Ishikawa (cell line): Measurements from ENCODE around the gene MAGED1.

Experiments
- CREB1 ChIP-seq: IDR thresholded peaks from 2 replicates; pipeline ENCODE4 v1.6.1; 2012; ENCODE audit warnings: low read depth
- EGR1 ChIP-seq: IDR thresholded peaks from 2 replicates; pipeline ENCODE4 v1.6.1; 2012
- EP300 ChIP-seq: IDR thresholded peaks from 2 replicates; pipeline ENCODE4 v1.6.1; 2012; ENCODE audit warnings: borderline replicate concordance
- FOXM1 ChIP-seq: IDR thresholded peaks from 2 replicates; pipeline ENCODE4 v1.6.1; 2012; ENCODE audit warnings: low read depth, borderline replicate concordance
- NFIC ChIP-seq: IDR thresholded peaks from 2 replicates; pipeline ENCODE4 v1.6.1; 2012
- RAD21 ChIP-seq: IDR thresholded peaks from 2 replicates; pipeline ENCODE4 v1.6.1; 2012; ENCODE audit warnings: low read depth
- TAF1 ChIP-seq: IDR thresholded peaks from 2 replicates; pipeline ENCODE4 v1.6.1; 2012; ENCODE audit warnings: low read depth, mild to moderate bottlenecking
- YY1 ChIP-seq: IDR thresholded peaks from 2 replicates; pipeline ENCODE4 v1.6.1; 2012; ENCODE audit warnings: low read depth
- ZBTB7A ChIP-seq: IDR thresholded peaks from 2 replicates; pipeline ENCODE4 v1.6.1; 2012; ENCODE audit warnings: low read depth
- TF ChIP-seq, protein P1 (sequence below): IDR thresholded peaks from 2 replicates; pipeline ENCODE4 v1.6.1; 2012; ENCODE audit warnings: low read depth, mild to moderate bottlenecking
- TF ChIP-seq, protein P2 (sequence below): IDR thresholded peaks from 2 replicates; pipeline ENCODE4 v1.6.1; 2012

DNA sequence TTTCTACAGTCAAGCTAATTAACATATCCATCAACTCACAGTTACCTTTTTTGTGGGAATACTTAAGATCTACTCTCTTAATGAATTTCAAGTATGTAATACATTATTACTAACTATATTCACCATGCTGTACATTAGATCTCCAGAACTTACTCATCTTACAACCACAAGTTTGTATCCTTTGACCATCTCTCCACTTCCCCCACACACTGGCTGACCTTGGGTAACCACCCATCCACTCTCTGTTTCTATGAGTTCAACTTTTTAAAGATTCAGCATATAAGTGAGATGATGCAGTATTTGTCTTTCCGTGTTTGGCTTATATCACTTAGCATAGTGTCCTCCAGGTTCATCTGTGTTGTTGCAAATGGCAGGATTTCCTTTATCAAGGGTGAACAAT, 30.5 kb upstream of the MAGED1 start:
- TF ChIP-seq EP300 (no peak), FOXM1 (no peak), CREB1 (no peak), TAF1 (no peak), EGR1 (no peak), YY1 (no peak), ZBTB7A (no peak), RAD21 (no peak), NFIC (no peak)
- TF ChIP-seq, protein P1, sequence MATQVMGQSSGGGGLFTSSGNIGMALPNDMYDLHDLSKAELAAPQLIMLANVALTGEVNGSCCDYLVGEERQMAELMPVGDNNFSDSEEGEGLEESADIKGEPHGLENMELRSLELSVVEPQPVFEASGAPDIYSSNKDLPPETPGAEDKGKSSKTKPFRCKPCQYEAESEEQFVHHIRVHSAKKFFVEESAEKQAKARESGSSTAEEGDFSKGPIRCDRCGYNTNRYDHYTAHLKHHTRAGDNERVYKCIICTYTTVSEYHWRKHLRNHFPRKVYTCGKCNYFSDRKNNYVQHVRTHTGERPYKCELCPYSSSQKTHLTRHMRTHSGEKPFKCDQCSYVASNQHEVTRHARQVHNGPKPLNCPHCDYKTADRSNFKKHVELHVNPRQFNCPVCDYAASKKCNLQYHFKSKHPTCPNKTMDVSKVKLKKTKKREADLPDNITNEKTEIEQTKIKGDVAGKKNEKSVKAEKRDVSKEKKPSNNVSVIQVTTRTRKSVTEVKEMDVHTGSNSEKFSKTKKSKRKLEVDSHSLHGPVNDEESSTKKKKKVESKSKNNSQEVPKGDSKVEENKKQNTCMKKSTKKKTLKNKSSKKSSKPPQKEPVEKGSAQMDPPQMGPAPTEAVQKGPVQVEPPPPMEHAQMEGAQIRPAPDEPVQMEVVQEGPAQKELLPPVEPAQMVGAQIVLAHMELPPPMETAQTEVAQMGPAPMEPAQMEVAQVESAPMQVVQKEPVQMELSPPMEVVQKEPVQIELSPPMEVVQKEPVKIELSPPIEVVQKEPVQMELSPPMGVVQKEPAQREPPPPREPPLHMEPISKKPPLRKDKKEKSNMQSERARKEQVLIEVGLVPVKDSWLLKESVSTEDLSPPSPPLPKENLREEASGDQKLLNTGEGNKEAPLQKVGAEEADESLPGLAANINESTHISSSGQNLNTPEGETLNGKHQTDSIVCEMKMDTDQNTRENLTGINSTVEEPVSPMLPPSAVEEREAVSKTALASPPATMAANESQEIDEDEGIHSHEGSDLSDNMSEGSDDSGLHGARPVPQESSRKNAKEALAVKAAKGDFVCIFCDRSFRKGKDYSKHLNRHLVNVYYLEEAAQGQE, result no peak
- TF ChIP-seq, protein P2, sequence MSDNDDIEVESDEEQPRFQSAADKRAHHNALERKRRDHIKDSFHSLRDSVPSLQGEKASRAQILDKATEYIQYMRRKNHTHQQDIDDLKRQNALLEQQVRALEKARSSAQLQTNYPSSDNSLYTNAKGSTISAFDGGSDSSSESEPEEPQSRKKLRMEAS, result no peak
